Heart left ventricle (tissue), 16 donors: Measurements from ENCODE around the gene HSD17B14. TPM values are rescaled to one million over a fixed set of nuclear protein-coding genes. Genes with fewer than 3 reads are reported as not detected.

Experiments used
- ATAC-seq, 4 donors: fragments of 200-7000 bp; cut with Tn5 transposase; one replicate each; pipeline ENCODE4 v1.9.1; 2020 to 2022; ENCODE audit warnings: moderate library complexity in 4 of 4, mild to moderate bottlenecking in 3 of 4, moderate number of reproducible peaks in 1 of 4
- DNase-seq, 5 donors: peaks; one replicate each; pipeline ENCODE4 v3.0.0-alpha.2; 2020
- H3K27ac ChIP-seq, 12 donors: fragments of 200-600 bp; sonication (generic) in 4 of 12; one replicate each; pipeline versions ENCODE4 v1.5.0 to v1.8.0; 2016 to 2022; ENCODE audit warnings: mild to moderate bottlenecking in 2 of 12
- H3K27me3 ChIP-seq, 9 donors: fragments of 200-600 bp; sonication (generic) in 2 of 9; one replicate each; pipeline versions ENCODE4 v1.5.1 to v1.8.0; 2016 to 2022; ENCODE audit warnings: mild to moderate bottlenecking in 3 of 9
- H3K36me3 ChIP-seq, 9 donors: fragments of 200-600 bp; sonication (generic) in 2 of 9; one replicate each; pipeline versions ENCODE4 v1.5.0 to v1.8.0; 2018 to 2022; ENCODE audit warnings: mild to moderate bottlenecking in 2 of 9
- H3K4me1 ChIP-seq, 12 donors: fragments of 200-600 bp; sonication (generic) in 4 of 12; one replicate each; pipeline versions ENCODE4 v1.5.0 to v1.8.0; 2016 to 2022; ENCODE audit warnings: mild to moderate bottlenecking in 3 of 12
- H3K4me3 ChIP-seq, 12 donors: fragments of 200-600 bp; sonication (generic) in 4 of 12; one replicate each; pipeline versions ENCODE4 v1.5.0 to v1.8.0; 2017 to 2022; ENCODE audit warnings: mild to moderate bottlenecking in 9 of 12, moderate library complexity in 4 of 12
- H3K9me3 ChIP-seq, 12 donors: fragments of 200-600 bp; sonication (generic) in 4 of 12; one replicate each; pipeline versions ENCODE4 v1.5.0 to v1.8.0; 2016 to 2022; ENCODE audit warnings: mild to moderate bottlenecking in 1 of 12
- POLR2A ChIP-seq, 2 donors: fragments of 450-650 bp; IDR thresholded peaks; one replicate each; pipeline ENCODE4 v1.6.1; 2017; ENCODE audit warnings: antibody characterized with exemption in 2 of 2, mild to moderate bottlenecking in 2 of 2, moderate library complexity in 2 of 2
- WGBS, 4 donors: extraction: QIAGEN DNeasy Blood & Tissue Kit in 2 of 4; methylation state at CpG; one replicate each; pipeline versions ENCODE4 v1.1.5 to v1.1.7; 2013 to 2018; 5-methylcytosine and 5-hydroxymethylcytosine counted together
- intact Hi-C, 10 donors: fragments of 100-400 bp; cut with DNase I; formaldehyde crosslinking; loops; one replicate each; pipeline versions ENCODE4 v1.11.1 to v1.14.2; 2022
- polyA plus RNA-seq, 2 donors: library from polyadenylated mRNA; stranded (reverse); fragments of 200-250 nt; gene quantifications; one replicate each; pipeline ENCODE4 v1.2.3, GENCODE V29; 2013
- total RNA-seq, 9 donors: library from RNA; depleted of rRNA in 2 of 9; stranded (reverse); fragments of >200 nt in 2 of 9; fragmentation: NEBNext Ultra II Directional in 3 of 9; extraction: Animal tissue kit (Norgen Biotek cat#: 25700) in 3 of 9; gene quantifications; one replicate each; pipeline versions ENCODE4 v1.1.0 to v1.2.4, GENCODE V29; 2016 to 2023
- TF ChIP-seq, protein P1 (sequence below), 12 donors: fragments of 200-600 bp; sonication (generic) in 4 of 12; IDR thresholded peaks; one replicate each; pipeline versions ENCODE4 v1.5.0 to v1.8.0; 2018 to 2022; ENCODE audit warnings: antibody characterized with exemption in 12 of 12, mild to moderate bottlenecking in 5 of 12
- donor health status: ischemic (EF 13 %, LVEDD 7.1; RV severe dilation, severe dysfunction).
- donor health status: healthy with polysubstance abuse.
- donor health status: DM: no; HTN: yes; CAD: no.
- donor health status: DM: no; HTN: no; CAD: no.
- donor health status: ischemic (EF 25% LVEDD 6.9; RV normal size, moderate dysfunction).
- donor health status: ischemic (EF 25% LVEDD 5.7; RV mildly dilated, moderate dysfunction).
- donor health status: healthy.
- donor health status: DM: yes; HTN: yes; CAD: no.
- donor health status: ischemic (EF 35%, LVEDD 5.7; RV mildly dilated, moderate dysfunction).
- donor health status: nonischemic (EF 11% LVEDD 7.7; RV severe dilation, severe dysfunction).
- donor health status: DM: yes; HTN: yes; CAD: no.
- donor health status: PGD.
- donor health status: ischemic (EF 29% LVEDD 5.4; RV normal size, mild dysfunction).
- donor health status: nonischemic (EF 23%, LVEDD 6.1; RV moderate dilation, normal function).

The HSD17B14 gene
- total and polyA plus RNA-seq, 11 donors = 1.2 to 5.4 (median 2.7) TPM; not detected in 1

DNA sequence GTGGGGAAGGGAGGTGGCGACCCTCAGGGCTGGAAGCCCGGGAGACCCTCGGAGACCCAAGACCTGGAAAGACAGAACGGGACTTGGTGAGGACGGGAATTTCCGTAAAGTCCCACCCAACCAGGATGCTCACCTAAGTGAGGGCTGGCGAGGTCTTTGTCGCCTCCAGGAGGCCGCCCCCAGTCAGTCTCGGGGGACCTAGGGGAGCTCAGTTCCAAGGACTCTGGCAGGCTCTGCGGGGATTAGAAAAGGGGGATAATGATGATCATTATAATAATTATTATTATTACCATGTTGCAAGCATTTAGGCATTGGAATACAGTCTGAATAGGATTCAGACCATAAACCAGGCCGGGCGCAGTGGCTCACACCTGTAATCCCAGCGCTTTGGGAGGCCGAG, 9.1 kb upstream of the HSD17B14 start:
- DNase-seq = no peak
- Histone ChIP-seq H3K27ac (no peak overlapping the region), H3K36me3 (peaks cover 0 to 48% (median 8%) of the 10 kb centered on the region in 9 donors), H3K4me3 (no peak overlapping the region), H3K27me3 (no peaks in the 10 kb centered on the region), H3K9me3 (no peaks in the 10 kb centered on the region), H3K4me1 (no peaks in the 10 kb centered on the region)
- no peak for ATAC-seq
- intact Hi-C loops = loop anchor here in 2 of 10 donors (10.0 kb wide), 1 partner anchor 171 kb away; the partner anchor contains the start of gene NTN5 (in 2 of the 2)
- 92 to 94% (median 94%) methylated on average over 14 to 15 of the region's 15 CpGs for WGBS, 4 donors
- TF ChIP-seq, protein P1, sequence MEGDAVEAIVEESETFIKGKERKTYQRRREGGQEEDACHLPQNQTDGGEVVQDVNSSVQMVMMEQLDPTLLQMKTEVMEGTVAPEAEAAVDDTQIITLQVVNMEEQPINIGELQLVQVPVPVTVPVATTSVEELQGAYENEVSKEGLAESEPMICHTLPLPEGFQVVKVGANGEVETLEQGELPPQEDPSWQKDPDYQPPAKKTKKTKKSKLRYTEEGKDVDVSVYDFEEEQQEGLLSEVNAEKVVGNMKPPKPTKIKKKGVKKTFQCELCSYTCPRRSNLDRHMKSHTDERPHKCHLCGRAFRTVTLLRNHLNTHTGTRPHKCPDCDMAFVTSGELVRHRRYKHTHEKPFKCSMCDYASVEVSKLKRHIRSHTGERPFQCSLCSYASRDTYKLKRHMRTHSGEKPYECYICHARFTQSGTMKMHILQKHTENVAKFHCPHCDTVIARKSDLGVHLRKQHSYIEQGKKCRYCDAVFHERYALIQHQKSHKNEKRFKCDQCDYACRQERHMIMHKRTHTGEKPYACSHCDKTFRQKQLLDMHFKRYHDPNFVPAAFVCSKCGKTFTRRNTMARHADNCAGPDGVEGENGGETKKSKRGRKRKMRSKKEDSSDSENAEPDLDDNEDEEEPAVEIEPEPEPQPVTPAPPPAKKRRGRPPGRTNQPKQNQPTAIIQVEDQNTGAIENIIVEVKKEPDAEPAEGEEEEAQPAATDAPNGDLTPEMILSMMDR (IDR thresholded peaks at IDR 0.05) = no peak
- no peak for TF ChIP-seq POLR2A (IDR thresholded peaks at IDR 0.05)

DNA sequence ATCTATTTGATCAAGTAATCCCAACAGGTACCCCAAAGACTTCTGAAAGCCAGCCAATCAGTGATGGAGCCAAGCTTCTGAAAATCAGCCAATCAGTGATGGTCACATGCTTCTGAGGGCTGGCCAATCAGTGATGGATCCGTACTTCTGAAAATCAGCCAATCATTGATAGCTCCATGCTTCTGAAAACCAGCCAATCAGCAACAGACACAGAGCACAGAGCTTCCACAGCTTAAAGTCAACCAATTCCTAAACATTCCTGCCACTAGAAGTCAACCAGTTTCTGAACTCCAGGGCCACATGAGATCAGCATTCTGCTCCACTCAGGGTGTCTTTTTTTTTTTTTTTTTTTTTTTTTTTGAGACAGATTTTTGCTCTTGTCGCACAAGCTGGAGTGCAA, 8.2 kb upstream of the HSD17B14 start:
- Histone ChIP-seq H3K27me3 (no peaks in the 10 kb centered on the region), H3K4me3 (no peak overlapping the region), H3K4me1 (no peaks in the 10 kb centered on the region), H3K9me3 (no peaks in the 10 kb centered on the region), H3K27ac (no peak overlapping the region), H3K36me3 (peaks cover 0 to 46% (median 8%) of the 10 kb centered on the region in 9 donors)
- intact Hi-C loops = loop anchor here in 3 of 10 donors (5.0 to 10.0 kb wide), 2 partner anchors 170 to 197 kb away; partner anchors contain the start of genes NTN5 (in 2 of the 3) and CA11 (in 1 of the 3)
- DNase-seq = no peak
- TF ChIP-seq POLR2A (IDR thresholded peaks at IDR 0.05) = no peak
- TF ChIP-seq, protein P1 (IDR thresholded peaks at IDR 0.05) = no peak
- ATAC-seq = no peak
- WGBS, 4 donors = 82 to 90% (median 86%) methylated on average over 2 of the region's 2 CpGs

DNA sequence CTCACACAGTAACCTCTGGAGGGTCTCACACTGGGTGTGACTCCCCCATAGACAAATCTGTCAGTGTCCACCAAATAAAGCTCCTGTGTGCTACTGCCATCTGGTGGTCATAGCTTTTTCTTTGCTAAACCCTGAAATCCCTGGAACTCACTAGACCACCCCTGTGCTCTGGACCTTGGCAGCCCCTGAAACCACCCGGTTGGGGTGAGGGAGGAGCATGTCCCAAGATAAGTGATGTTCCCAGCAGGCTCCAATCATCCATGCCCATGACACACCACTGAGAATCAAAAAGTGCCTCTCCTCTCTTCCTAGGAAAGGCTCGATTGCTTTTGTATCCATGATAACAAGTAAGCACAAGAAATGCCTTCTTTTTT, 6.5 kb upstream of the HSD17B14 start:
- Histone ChIP-seq H3K9me3 (no peaks in the 10 kb centered on the region), H3K4me1 (no peaks in the 10 kb centered on the region), H3K27ac (no peak overlapping the region), H3K4me3 (no peak overlapping the region), H3K27me3 (no peaks in the 10 kb centered on the region), H3K36me3 (peaks cover 0 to 44% (median 8%) of the 10 kb centered on the region in 9 donors)
- WGBS, 4 donors = 46 to 50% (median 47%) methylated on average over 2 of the region's 2 CpGs
- intact Hi-C loops = loop anchor here in 8 of 10 donors (1.0 to 10.0 kb wide), 5 partner anchors 54 to 196 kb away; partner anchors contain the start of genes CA11 (in 2 of the 8) and NTN5 (in 2 of the 8)
- ATAC-seq (peak; percentile 10 to 70 (median 50)), DNase-seq (peak in 2 of 5 donors; percentile 36 to 37)
- TF ChIP-seq POLR2A (IDR thresholded peaks at IDR 0.05) = no peak
- TF ChIP-seq, protein P1 (IDR thresholded peaks at IDR 0.05) = peak; percentile 72 to 85 (median 78)

DNA sequence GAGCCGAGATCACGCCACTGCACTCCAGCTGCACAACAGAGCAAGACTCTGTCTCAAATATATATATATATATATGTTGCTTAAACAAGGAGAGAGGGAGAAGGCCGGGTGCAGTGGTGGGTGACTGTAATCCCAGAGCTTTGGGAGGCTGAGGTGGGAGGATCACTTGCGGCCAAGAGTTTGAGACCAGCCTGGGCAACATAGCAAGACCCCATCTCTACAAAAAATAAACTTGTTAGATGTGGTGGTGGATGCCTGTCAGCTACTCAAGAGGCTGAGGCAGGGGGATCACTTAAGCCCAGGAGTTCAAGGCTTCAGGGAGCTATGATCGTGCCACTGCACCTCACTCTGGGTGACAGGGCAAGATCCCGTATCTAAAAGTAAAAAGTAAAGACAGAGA, 5.3 kb upstream of the HSD17B14 start:
- Histone ChIP-seq H3K36me3 (peaks cover 0 to 32% (median 8%) of the 10 kb centered on the region in 9 donors), H3K4me1 (peaks cover 0 to 8% (median 6%) of the 10 kb centered on the region in 12 donors), H3K27ac (no peak overlapping the region), H3K9me3 (no peaks in the 10 kb centered on the region), H3K4me3 (no peak overlapping the region), H3K27me3 (peaks cover 0 to 4% (median 0%) of the 10 kb centered on the region in 9 donors)
- WGBS, 4 donors = 93 to 96% (median 95%) methylated on average over 6 of the region's 6 CpGs
- intact Hi-C loops = loop anchor here in 3 of 10 donors (5.0 to 10.0 kb wide), 2 partner anchors 167 to 194 kb away; partner anchors contain the start of genes NTN5 (in 2 of the 3) and CA11 (in 1 of the 3)
- TF ChIP-seq, protein P1 (IDR thresholded peaks at IDR 0.05) = no peak
- TF ChIP-seq POLR2A (IDR thresholded peaks at IDR 0.05) = no peak
- ATAC-seq = no peak
- no peak for DNase-seq
